H9 (cell line): ENCODE results near the gene CDH4. TPM values are rescaled to one million over a fixed set of nuclear protein-coding genes. Genes with fewer than 3 reads are reported as not detected.
"Not testable (repeated sequence)": the region's sequence is repeated elsewhere in the genome, so short reads cannot be mapped to it uniquely, and the experiment has no call there.

ENCODE experiments used
- DNase-seq: peaks from one replicate; pipeline ENCODE4 v3.0.0-alpha.2; 2017
- H2AFZ ChIP-seq: one replicate; pipeline ENCODE4 v1.6.1; 2013; ENCODE audit warnings: mild to moderate bottlenecking, low read length, control low read depth, moderate library complexity
- H2AK5ac ChIP-seq: 2 replicates; pipeline ENCODE4 v1.6.1; 2013; ENCODE audit warnings: low read length, control low read depth, mixed read lengths; ENCODE audit not compliant: insufficient read length
- H2BK120ac ChIP-seq: one replicate; pipeline ENCODE4 v1.6.1; 2013; ENCODE audit warnings: low read depth, mild to moderate bottlenecking, low read length, control low read depth, inconsistent platforms; ENCODE audit not compliant: poor library complexity, severe bottlenecking
- H2BK12ac ChIP-seq: 2 replicates; pipeline ENCODE4 v1.6.1; 2013; ENCODE audit warnings: low read length, control low read depth, mixed read lengths, low read depth; ENCODE audit not compliant: insufficient read length
- H2BK15ac ChIP-seq: 2 replicates; pipeline ENCODE4 v1.6.1; 2013; ENCODE audit warnings: low read depth, low read length, control low read depth
- H2BK20ac ChIP-seq: one replicate; pipeline ENCODE4 v1.6.1; 2013; ENCODE audit warnings: low read depth, mild to moderate bottlenecking, low read length, control low read depth, inconsistent platforms; ENCODE audit not compliant: poor library complexity, severe bottlenecking
- H2BK5ac ChIP-seq: 2 replicates; pipeline ENCODE4 v1.6.1; 2013; ENCODE audit warnings: low read length, control low read depth, mixed read lengths; ENCODE audit not compliant: insufficient read length
- H3K14ac ChIP-seq: 2 replicates; pipeline ENCODE4 v1.6.1; 2013; ENCODE audit warnings: low read length, control low read depth; ENCODE audit not compliant: insufficient read depth
- H3K18ac ChIP-seq: 2 replicates; pipeline ENCODE4 v1.6.1; 2013; ENCODE audit warnings: low read depth, mild to moderate bottlenecking, mixed read lengths, low read length, control low read depth; ENCODE audit not compliant: insufficient read length
- H3K23ac ChIP-seq: 2 replicates; pipeline ENCODE4 v1.6.1; 2013; ENCODE audit warnings: low read length, control low read depth, mixed read lengths, low read depth; ENCODE audit not compliant: insufficient read length
- H3K23me2 ChIP-seq: 2 replicates; pipeline ENCODE4 v1.6.1; 2013; ENCODE audit warnings: low read depth, mild to moderate bottlenecking, mixed read lengths, low read length, control low read depth; ENCODE audit not compliant: insufficient read length, poor library complexity, severe bottlenecking
- H3K27ac ChIP-seq: 2 replicates; pipeline ENCODE4 v1.5.1; 2013; ENCODE audit warnings: low read length, control low read depth, mixed read lengths, low read depth; ENCODE audit not compliant: insufficient read length
- H3K27me3 ChIP-seq: 2 replicates; pipeline ENCODE4 v1.6.1; 2013; ENCODE audit warnings: low read length, control low read depth, inconsistent platforms; ENCODE audit not compliant: insufficient read depth
- H3K4ac ChIP-seq: 2 replicates; pipeline ENCODE4 v1.6.1; 2013; ENCODE audit warnings: low read depth, mild to moderate bottlenecking, control low read depth, inconsistent platforms, low read length, moderate library complexity
- H3K4me1 ChIP-seq: 2 replicates; pipeline ENCODE4 v1.6.1; 2013; ENCODE audit warnings: low read length, control low read depth, inconsistent platforms; ENCODE audit not compliant: insufficient read depth
- H3K4me2 ChIP-seq: 2 replicates; pipeline ENCODE4 v1.6.1; 2013; ENCODE audit warnings: low read length, control low read depth, mixed read lengths; ENCODE audit not compliant: insufficient read length, insufficient read depth
- H3K56ac ChIP-seq: 2 replicates; pipeline ENCODE4 v1.6.1; 2013; ENCODE audit warnings: low read depth, mild to moderate bottlenecking, mixed read lengths, low read length, control low read depth; ENCODE audit not compliant: insufficient read length
- H3K79me1 ChIP-seq: 2 replicates; pipeline ENCODE4 v1.6.1; 2013; ENCODE audit warnings: low read depth, mild to moderate bottlenecking, moderate library complexity, low read length, control low read depth, inconsistent platforms; ENCODE audit not compliant: insufficient read depth, poor library complexity, severe bottlenecking
- H3K79me2 ChIP-seq: 2 replicates; pipeline ENCODE4 v1.6.1; 2013; ENCODE audit warnings: low read length, control low read depth, inconsistent platforms; ENCODE audit not compliant: insufficient read depth
- H3K9ac ChIP-seq: 2 replicates; pipeline ENCODE4 v1.6.1; 2013; ENCODE audit warnings: low read length, control low read depth, mixed read lengths; ENCODE audit not compliant: insufficient read length; ENCODE audit errors: extremely low read depth
- H3K9me3 ChIP-seq: one replicate; pipeline ENCODE4 v1.6.1; 2013; ENCODE audit warnings: low read depth, low read length, inconsistent platforms; ENCODE audit not compliant: control insufficient read depth
- H3T11ph ChIP-seq: one replicate; pipeline ENCODE4 v1.6.1; 2013; ENCODE audit warnings: mild to moderate bottlenecking, low read length, control low read depth, inconsistent platforms
- H4K20me1 ChIP-seq: one replicate; pipeline ENCODE4 v1.6.1; 2013; ENCODE audit not compliant: control insufficient read depth, insufficient read length, insufficient read depth
- H4K5ac ChIP-seq: 2 replicates; pipeline ENCODE4 v1.6.1; 2013; ENCODE audit warnings: low read depth, mild to moderate bottlenecking, mixed read lengths, low read length, control low read depth; ENCODE audit not compliant: insufficient read length
- H4K8ac ChIP-seq: replicated peaks from 2 replicates; pipeline ENCODE4 v1.6.1; 2013; ENCODE audit warnings: low read length, control low read depth, mixed read lengths, low read depth; ENCODE audit not compliant: insufficient read length
- H4K91ac ChIP-seq: 2 replicates; pipeline ENCODE4 v1.6.1; 2013; ENCODE audit warnings: low read depth, mild to moderate bottlenecking, moderate library complexity, mixed read lengths, low read length, control low read depth; ENCODE audit not compliant: insufficient read length
- H3K27ac Mint-ChIP-seq, 3 experiments: 2 replicates in 2 of 3; 3 replicates in 1 of 3; pipeline ENCODE4 v1.8.0; 2020 to 2021; ENCODE audit warnings: mixed read lengths in 3 of 3, mild to moderate bottlenecking in 1 of 3, moderate library complexity in 1 of 3
- H3K27me3 Mint-ChIP-seq: 2 replicates; pipeline ENCODE4 v1.8.0; 2021; ENCODE audit warnings: low read depth, mild to moderate bottlenecking, moderate library complexity, mixed read lengths
- H3K36me3 Mint-ChIP-seq, 3 experiments: 2 replicates in 2 of 3; 3 replicates in 1 of 3; pipeline ENCODE4 v1.8.0; 2020 to 2021; ENCODE audit warnings: low read depth in 3 of 3, mixed read lengths in 3 of 3; ENCODE audit not compliant: insufficient read depth in 1 of 3
- H3K4me1 Mint-ChIP-seq, 2 experiments: 2 replicates each; pipeline ENCODE4 v1.8.0; 2020; ENCODE audit warnings: mixed read lengths in 2 of 2
- H3K4me3 Mint-ChIP-seq, 2 experiments: 2 replicates in 1 of 2; 3 replicates in 1 of 2; pipeline ENCODE4 v1.8.0; 2020 to 2021; ENCODE audit warnings: mild to moderate bottlenecking in 2 of 2, mixed read lengths in 2 of 2, moderate library complexity in 1 of 2
- H3K9me3 Mint-ChIP-seq, 2 experiments: 2 replicates in 1 of 2; 3 replicates in 1 of 2; pipeline ENCODE4 v1.8.0; 2020; ENCODE audit warnings: mild to moderate bottlenecking in 2 of 2, mixed read lengths in 2 of 2, moderate library complexity in 1 of 2
- WGBS: extraction: QIAGEN DNeasy Blood & Tissue Kit; methylation state at CpG from one replicate; pipeline ENCODE4 v1.1.7; 2013; ENCODE audit warnings: missing lambda C conversion rate, low lambda C conversion rate, mixed read lengths; ENCODE audit not compliant: insufficient read length; ENCODE audit errors: extremely low coverage; 5-methylcytosine and 5-hydroxymethylcytosine counted together
- total RNA-seq: library from RNA; stranded (reverse); gene quantifications from 2 replicates; pipeline ENCODE4 v1.2.1, GENCODE V29; 2021
- TF ChIP-seq, protein P1 (sequence below): fragments of 200-600 bp; sonication (generic); conservative IDR thresholded peaks from 3 replicates; pipeline ENCODE4 v1.8.0; 2021; ENCODE audit warnings: antibody characterized with exemption, mild to moderate bottlenecking

The CDH4 gene
- total RNA-seq, 1 experiment from 2014 or later = 3.0 TPM

DNA sequence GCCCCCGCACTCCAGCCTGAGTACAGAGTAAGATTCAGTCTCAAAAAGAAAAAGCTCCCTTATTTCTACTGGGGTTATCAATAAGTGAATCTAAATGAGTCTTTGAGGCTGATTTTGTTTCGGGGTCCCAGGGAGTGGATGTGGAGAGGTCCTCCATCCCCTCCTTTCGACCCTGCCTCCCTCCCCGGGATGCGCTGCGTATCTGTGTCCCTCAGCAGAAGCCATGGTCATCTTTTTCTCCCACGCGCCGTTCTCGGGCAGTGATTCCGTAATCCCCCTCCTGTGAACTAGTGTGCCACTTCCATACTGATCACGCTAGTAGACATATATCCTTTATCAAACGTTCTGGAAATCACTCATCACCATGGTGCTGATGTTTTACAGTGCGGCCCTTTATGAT lies 152.9 kb downstream of the CDH4 start:
- Histone ChIP-seq H3K79me1 (no peaks in the 10 kb centered on the region), H3K23me2 (no peaks in the 10 kb centered on the region), H4K5ac (no peak overlapping the region), H3K79me2 (no peaks in the 10 kb centered on the region), H3K14ac (no peak overlapping the region), H3K9me3 (no peaks in the 10 kb centered on the region), H3T11ph (no peak overlapping the region), H3K4me1 (no peaks in the 10 kb centered on the region), H4K8ac (no peak overlapping the region), H4K20me1 (no peaks in the 10 kb centered on the region), H3K18ac (no peak overlapping the region), H2BK5ac (no peak overlapping the region), H4K91ac (no peak overlapping the region), H3K27me3 (peaks cover 13% of the 10 kb centered on the region), H3K56ac (no peak overlapping the region), H2BK12ac (no peak overlapping the region), H3K4me2 (no peak overlapping the region), H2BK15ac (no peak overlapping the region), H3K27ac (no peak overlapping the region), H2AFZ (no peak overlapping the region), H2BK20ac (no peak overlapping the region), H3K9ac (no peak overlapping the region), H3K4ac (no peak overlapping the region), H2BK120ac (no peak overlapping the region), H3K23ac (no peak overlapping the region), H2AK5ac (no peak overlapping the region)
- peaks cover 0 to 11% (median 9%) of the 10 kb centered on the region in 3 experiments; a peak in 6 of 7 replicates for H3K36me3 Mint-ChIP-seq
- no peak overlapping the region for H3K4me3 Mint-ChIP-seq
- no peak overlapping the region for H3K27ac Mint-ChIP-seq
- H3K27me3 Mint-ChIP-seq = peaks cover 92% of the 10 kb centered on the region
- TF ChIP-seq, protein P1, sequence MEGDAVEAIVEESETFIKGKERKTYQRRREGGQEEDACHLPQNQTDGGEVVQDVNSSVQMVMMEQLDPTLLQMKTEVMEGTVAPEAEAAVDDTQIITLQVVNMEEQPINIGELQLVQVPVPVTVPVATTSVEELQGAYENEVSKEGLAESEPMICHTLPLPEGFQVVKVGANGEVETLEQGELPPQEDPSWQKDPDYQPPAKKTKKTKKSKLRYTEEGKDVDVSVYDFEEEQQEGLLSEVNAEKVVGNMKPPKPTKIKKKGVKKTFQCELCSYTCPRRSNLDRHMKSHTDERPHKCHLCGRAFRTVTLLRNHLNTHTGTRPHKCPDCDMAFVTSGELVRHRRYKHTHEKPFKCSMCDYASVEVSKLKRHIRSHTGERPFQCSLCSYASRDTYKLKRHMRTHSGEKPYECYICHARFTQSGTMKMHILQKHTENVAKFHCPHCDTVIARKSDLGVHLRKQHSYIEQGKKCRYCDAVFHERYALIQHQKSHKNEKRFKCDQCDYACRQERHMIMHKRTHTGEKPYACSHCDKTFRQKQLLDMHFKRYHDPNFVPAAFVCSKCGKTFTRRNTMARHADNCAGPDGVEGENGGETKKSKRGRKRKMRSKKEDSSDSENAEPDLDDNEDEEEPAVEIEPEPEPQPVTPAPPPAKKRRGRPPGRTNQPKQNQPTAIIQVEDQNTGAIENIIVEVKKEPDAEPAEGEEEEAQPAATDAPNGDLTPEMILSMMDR = no peak
- H3K9me3 Mint-ChIP-seq = peaks cover 2 to 9% of the 10 kb centered on the region in 2 experiments; a peak in 3 of 5 replicates
- H3K4me1 Mint-ChIP-seq = peaks cover 0 to 2% of the 10 kb centered on the region in 2 experiments; a peak in 2 of 4 replicates
- DNase-seq = no peak
- WGBS = no CpG with 5 or more reads among the region's 14 CpGs

DNA sequence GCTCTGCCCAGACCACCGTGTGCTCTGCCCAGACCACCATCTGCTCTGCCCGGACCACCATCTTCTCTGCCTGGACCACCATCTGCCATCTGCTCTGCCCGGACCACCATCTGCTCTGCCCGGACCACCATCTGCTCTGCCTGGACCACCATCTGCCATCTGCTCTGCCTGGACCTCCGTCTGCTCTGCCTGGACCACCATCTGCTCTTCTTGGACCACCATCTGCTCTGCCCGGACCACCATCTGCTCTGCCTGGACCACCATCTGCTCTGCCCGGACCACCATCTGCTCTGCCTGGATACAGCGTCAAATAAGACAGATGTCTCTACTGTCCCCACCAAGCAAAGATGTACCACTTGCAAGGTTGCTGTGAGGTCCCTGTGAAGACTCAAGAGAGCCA lies 154.7 kb downstream of the CDH4 start:
- not testable (repeated sequence) for H4K20me1 ChIP-seq, H2BK5ac ChIP-seq, H3K9me3 Mint-ChIP-seq, H3K27me3 ChIP-seq, H2BK12ac ChIP-seq, H3K56ac ChIP-seq, H2AFZ ChIP-seq, H4K8ac ChIP-seq, H2BK120ac ChIP-seq, H2BK20ac ChIP-seq, H3K4me3 Mint-ChIP-seq, H3K4me1 Mint-ChIP-seq, H2BK15ac ChIP-seq, H3K23me2 ChIP-seq, H3K18ac ChIP-seq, H3K9ac ChIP-seq, H3K79me2 ChIP-seq, H3K4ac ChIP-seq, H3K4me2 ChIP-seq, H3K4me1 ChIP-seq, H3T11ph ChIP-seq, H3K23ac ChIP-seq, H3K9me3 ChIP-seq, DNase-seq, H2AK5ac ChIP-seq, H3K27ac Mint-ChIP-seq, H4K5ac ChIP-seq, H4K91ac ChIP-seq, H3K14ac ChIP-seq, H3K79me1 ChIP-seq, H3K27ac ChIP-seq
- peaks cover 75% of the 10 kb centered on the region for H3K27me3 Mint-ChIP-seq
- peaks cover 0 to 11% (median 9%) of the 10 kb centered on the region in 3 experiments; a peak in 5 of 7 replicates for H3K36me3 Mint-ChIP-seq
- no CpG with 5 or more reads among the region's 8 CpGs for WGBS
